Measurements from ENCODE around the gene DLX4.
A peak's percentile ranks its signal among the peaks of the same experiment; 100 is the strongest.

The DLX4 gene

DNA sequence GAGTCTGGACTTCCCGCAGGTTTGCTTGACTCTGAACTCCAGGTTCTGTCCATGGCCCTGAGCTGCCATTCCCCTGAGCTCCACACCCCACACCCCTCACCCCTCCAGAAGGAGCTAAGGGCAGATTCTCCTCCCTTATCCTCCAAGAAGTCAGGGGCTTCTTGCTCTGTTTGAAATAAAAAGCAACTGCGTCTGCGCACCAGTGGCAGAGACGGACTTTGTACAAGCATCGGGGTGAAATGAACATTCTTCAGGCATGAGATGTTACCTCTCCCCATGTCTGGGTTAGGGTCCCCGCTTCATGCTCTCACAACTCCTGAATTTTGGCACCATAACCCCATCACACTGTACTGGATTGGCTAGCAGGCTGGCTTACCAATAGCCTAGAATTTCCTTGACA, 36.1 kb upstream of the DLX4 start:
- H3K4me1 ChIP-seq, result no peaks in the 10 kb centered on the region
- no peaks in the 10 kb centered on the region for H3K36me3 ChIP-seq (replicated peaks)
- H3K9me3 ChIP-seq, result no peaks in the 10 kb centered on the region
- no peaks in the 10 kb centered on the region for H3K27me3 ChIP-seq (ENCODE audit: low read depth)
- DNase-seq (ENCODE audit: low spot score in 2 of 2), result no peak
- H3K4me3 ChIP-seq, result no peak overlapping the region
- in situ Hi-C loops (cut with MboI; ENCODE audit: low sequenced_read_pairs), result no loop called here

DNA sequence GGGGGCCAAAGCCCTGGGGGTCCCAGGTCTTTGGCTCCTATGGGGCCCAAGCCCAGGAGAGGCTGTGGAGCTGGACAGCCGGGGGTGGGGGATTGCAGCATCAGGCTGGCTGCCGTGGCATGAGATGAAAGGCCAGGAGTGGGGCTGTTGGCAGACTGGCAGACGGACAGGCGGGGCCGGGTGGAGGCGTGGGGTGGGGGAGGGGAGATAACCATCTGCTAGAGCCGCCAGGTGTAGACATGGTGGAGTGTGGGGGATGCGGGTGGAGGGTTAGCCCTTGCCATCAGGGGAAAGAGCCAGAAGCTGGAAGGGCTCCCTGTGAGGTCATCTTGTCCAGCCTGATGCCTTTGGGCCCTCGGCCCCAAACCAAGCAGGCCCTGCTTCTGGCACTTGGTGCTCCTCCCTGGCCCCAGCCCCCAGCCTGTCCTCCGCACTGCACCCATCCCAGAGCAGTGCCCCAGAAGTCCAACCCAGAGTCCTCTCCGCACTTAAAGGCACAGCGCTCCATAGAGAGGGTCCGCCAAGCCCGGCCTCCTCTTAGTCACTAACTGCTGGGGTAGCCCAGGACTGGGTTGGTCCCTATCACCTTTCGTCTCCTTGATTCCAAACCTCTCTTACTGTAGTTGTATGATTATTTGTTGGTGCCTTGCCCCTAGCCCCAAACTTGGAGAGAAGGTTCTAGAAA, 33.3 kb upstream of the DLX4 start:
- in situ Hi-C loops (cut with MboI; ENCODE audit: low sequenced_read_pairs), result no loop called here
- H3K4me1 ChIP-seq, result no peaks in the 10 kb centered on the region
- H3K27me3 ChIP-seq (ENCODE audit: low read depth), result no peaks in the 10 kb centered on the region
- DNase-seq (ENCODE audit: low spot score in 2 of 2), result no peak
- no peak overlapping the region for H3K4me3 ChIP-seq
- H3K9me3 ChIP-seq, result no peaks in the 10 kb centered on the region
- no peaks in the 10 kb centered on the region for H3K36me3 ChIP-seq (replicated peaks)

DNA sequence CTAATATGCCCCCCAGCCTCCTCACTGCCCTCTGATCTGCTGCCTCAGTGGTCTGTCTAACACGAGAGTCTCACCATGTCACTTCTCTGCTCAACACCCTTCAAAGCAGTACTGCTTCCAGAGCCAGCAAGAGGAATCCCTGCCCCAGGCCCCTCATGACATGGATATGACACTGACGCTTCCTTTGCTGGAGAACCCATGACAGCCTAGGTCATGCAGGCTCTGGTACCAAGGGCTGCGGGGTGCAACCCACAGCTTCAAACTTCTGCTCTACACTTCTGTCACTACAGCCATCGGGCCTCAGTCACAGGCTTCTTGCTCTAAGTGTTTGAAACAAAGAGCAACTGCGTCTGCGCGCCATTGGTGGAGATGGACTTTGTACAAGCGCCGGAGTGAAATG, 32.6 kb upstream of the DLX4 start:
- H3K36me3 ChIP-seq (replicated peaks), result no peaks in the 10 kb centered on the region
- H3K9me3 ChIP-seq, result no peaks in the 10 kb centered on the region
- no peaks in the 10 kb centered on the region for H3K27me3 ChIP-seq (ENCODE audit: low read depth)
- in situ Hi-C loops (cut with MboI; ENCODE audit: low sequenced_read_pairs), result no loop called here
- no peak for DNase-seq (ENCODE audit: low spot score in 2 of 2)
- H3K4me3 ChIP-seq, result no peak overlapping the region
- H3K4me1 ChIP-seq, result no peaks in the 10 kb centered on the region

DNA sequence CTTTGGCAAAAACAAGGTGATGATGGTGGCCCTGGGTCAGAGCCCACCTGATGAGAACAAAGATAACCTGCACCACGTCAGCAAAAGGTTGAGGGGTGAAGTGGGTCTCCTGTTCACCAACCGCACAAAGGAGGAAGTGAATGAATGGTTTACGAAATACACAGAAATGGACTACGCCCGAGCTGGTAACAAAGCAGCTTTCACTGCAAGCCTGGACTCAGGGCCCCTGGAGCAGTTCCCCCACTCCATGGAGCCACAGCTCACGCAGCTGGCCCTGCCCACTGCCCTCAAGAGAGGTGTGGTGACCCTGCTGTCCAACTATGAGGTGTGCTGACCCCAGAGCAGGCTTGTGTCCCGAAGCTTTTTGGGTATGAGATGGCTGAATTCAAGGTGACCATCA, 29.7 kb upstream of the DLX4 start:
- H3K4me1 ChIP-seq, result no peaks in the 10 kb centered on the region
- H3K4me3 ChIP-seq, result no peak overlapping the region
- no peak for DNase-seq (ENCODE audit: low spot score in 2 of 2)
- H3K27me3 ChIP-seq (ENCODE audit: low read depth), result no peaks in the 10 kb centered on the region
- no peaks in the 10 kb centered on the region for H3K9me3 ChIP-seq
- in situ Hi-C loops (cut with MboI; ENCODE audit: low sequenced_read_pairs), result no loop called here
- no peaks in the 10 kb centered on the region for H3K36me3 ChIP-seq (replicated peaks)

DNA sequence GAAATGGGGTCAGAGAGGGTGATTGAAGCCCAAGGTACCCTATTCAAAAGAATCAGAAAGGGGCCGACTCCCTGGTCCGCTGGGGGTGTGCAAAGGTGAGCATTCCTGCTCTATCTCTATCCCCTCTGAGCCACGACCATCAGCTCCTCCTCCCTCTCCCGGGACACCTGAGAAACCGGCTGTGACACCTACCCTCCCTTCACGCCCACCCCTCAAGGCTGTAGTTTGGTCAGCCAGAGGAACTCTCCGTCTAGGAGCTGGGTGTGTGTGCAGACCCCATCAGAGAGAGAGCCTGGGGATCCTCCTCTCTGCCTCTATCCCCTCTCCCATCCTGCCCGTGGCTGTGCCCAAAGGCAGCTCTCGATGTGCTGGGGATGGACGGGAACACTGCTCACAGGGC, 27.6 kb upstream of the DLX4 start:
- Histone ChIP-seq H3K9me3 (no peaks in the 10 kb centered on the region), H3K36me3 (replicated peaks) (no peaks in the 10 kb centered on the region), H3K27me3 (ENCODE audit: low read depth) (no peaks in the 10 kb centered on the region), H3K4me3 (no peak overlapping the region), H3K4me1 (no peaks in the 10 kb centered on the region; the same call in 1 of the 2 replicates)
- no peak for DNase-seq (ENCODE audit: low spot score in 2 of 2)
- in situ Hi-C loops (cut with MboI; ENCODE audit: low sequenced_read_pairs), result no loop called here

DNA sequence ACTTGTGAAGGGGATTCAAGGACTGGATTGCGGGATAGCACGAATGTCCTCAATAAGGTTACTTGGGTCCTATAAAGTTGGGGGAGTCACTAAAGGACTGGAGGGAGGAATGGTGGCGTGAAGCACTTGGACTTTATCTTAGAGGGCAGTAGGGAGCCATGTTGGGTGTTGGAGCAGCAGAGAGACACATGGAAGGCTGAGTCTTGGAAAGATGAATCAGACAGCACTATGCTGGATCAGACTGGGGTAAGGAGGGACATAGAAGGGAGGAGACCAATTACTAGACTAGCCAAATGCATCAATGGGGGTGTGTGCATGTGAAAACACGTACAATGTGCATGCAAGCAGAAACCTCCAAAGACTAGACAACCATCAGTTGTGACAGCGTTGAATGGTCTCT, 26.0 kb upstream of the DLX4 start:
- no peak for DNase-seq (ENCODE audit: low spot score in 2 of 2)
- H3K4me1 ChIP-seq, result no peaks in the 10 kb centered on the region; the same call in 1 of the 2 replicates
- H3K36me3 ChIP-seq (replicated peaks), result no peaks in the 10 kb centered on the region
- H3K27me3 ChIP-seq (ENCODE audit: low read depth), result no peaks in the 10 kb centered on the region
- no peak overlapping the region for H3K4me3 ChIP-seq
- in situ Hi-C loops (cut with MboI; ENCODE audit: low sequenced_read_pairs), result no loop called here
- H3K9me3 ChIP-seq, result no peaks in the 10 kb centered on the region

DNA sequence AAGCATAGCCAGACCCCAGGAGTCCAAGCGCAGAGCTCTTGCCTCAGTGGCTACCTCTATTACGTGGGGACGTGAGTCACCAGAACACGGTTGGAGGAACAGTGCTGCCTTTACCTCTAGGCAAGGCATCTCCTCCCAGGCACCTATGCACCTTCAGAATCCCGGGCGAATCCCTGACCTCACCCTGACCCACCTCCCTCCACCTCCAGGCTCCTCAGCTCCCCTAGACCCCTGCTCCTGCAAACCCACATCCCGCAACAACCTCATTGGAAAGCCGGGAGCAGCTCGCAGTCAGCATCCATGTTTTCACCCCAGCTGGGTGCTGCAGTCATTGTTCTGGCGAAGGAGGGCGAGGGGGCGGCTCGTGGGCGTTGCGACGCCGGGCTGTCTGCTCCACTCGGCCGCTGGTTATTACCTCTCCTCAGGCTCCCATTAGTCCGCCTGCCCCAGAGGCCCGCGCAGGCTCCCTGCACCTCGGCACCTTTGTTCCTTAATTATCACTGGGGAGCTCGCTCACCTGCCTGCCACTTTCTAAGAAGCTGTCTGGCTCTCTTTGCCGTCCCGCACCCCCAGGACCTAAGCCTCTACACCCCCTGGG, 24.6 kb upstream of the DLX4 start:
- no peaks in the 10 kb centered on the region for H3K9me3 ChIP-seq
- DNase-seq (ENCODE audit: low spot score in 2 of 2), result peak in 1 of 2 experiments; percentile 13
- H3K36me3 ChIP-seq (replicated peaks), result no peaks in the 10 kb centered on the region
- H3K4me1 ChIP-seq, result no peaks in the 10 kb centered on the region; the same call in 1 of the 2 replicates
- no peaks in the 10 kb centered on the region for H3K27me3 ChIP-seq (ENCODE audit: low read depth)
- in situ Hi-C loops (cut with MboI; ENCODE audit: low sequenced_read_pairs), result no loop called here
- no peak overlapping the region for H3K4me3 ChIP-seq

DNA sequence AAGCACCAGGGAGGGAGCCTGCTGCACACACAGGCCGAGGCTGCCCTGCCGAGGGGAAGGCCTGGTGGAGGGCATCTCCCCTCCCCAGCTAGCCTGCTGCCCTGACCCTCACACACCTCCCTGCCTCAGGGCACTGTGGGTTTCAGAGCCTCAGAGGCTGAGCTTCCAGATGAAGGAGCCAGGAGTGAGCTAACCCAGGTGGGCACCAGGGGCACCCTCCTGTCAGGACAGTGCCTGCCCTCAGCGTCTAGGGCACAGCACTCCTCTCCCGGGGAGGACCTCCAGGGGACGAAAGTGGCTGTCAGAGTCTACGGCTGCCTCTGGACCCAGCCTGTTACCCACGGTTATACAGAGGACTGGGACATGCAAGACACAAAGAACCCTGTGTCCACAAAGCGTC, 22.8 kb upstream of the DLX4 start:
- H3K27me3 ChIP-seq (ENCODE audit: low read depth), result no peaks in the 10 kb centered on the region
- DNase-seq (ENCODE audit: low spot score in 2 of 2), result no peak
- in situ Hi-C loops (cut with MboI; ENCODE audit: low sequenced_read_pairs), result no loop called here

DNA sequence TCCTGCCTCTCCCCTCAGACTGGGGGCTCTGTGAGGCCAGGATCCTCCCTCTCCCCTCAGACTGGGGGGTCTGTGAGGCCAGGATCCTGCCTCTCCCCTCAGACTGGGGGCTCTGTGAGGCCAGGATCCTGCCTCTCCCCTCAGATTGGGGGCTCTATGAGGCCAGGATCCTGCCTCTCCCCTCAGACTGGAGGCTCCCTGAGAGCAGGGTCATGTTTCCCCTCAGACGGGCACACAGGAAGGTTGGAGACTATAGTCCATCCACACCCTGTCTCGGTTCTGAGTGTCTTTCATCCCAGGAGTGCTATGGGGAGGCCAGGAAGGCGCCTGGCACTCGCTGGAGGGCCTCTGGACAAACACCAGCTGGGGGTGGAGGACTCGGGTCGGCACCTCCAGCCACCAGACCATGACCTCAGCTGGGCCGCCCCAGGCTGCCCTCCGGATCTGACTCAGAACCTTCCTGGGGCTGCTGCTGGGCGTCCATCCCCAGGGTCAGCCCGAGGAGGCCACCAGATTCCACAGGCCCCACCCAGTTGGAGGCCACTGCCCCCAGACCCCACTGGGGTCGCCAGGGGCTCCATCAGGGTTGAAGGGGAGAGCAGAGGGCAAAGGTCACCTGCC, 21.9 kb upstream of the DLX4 start:
- H3K9me3 ChIP-seq, result no peaks in the 10 kb centered on the region
- no peaks in the 10 kb centered on the region; the same call in 1 of the 2 replicates for H3K4me1 ChIP-seq
- H3K36me3 ChIP-seq (replicated peaks), result no peaks in the 10 kb centered on the region
- DNase-seq (ENCODE audit: low spot score in 2 of 2), result no peak
- in situ Hi-C loops (cut with MboI; ENCODE audit: low sequenced_read_pairs), result no loop called here
- no peak overlapping the region for H3K4me3 ChIP-seq
- no peaks in the 10 kb centered on the region for H3K27me3 ChIP-seq (ENCODE audit: low read depth)

More for the DNA sequence above, 22.8 kb upstream of the DLX4 start:
- H3K4me3 ChIP-seq, result no peak overlapping the region
- no peaks in the 10 kb centered on the region; the same call in 1 of the 2 replicates for H3K4me1 ChIP-seq
- H3K36me3 ChIP-seq (replicated peaks), result no peaks in the 10 kb centered on the region
- no peaks in the 10 kb centered on the region for H3K9me3 ChIP-seq

DNA sequence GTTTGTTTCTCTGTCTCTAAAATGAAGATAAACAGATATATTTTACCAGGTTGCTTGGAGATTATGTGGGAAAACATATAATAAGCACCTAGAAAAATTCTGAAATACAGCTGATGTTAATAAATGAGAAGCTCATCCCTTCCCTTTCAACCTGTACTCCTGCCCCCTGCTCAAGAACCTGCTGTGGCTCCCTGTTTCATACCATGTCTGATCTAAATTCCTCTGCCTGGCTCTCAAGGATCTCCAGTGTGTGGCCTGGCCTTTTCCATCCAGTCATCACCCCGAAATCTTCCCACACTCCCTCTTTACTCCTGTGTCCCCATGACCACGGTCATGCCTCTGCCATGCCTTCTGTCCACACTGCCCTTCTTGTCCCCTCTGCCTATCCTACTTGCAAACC, 19.4 kb upstream of the DLX4 start:
- H3K36me3 ChIP-seq (replicated peaks), result no peaks in the 10 kb centered on the region
- no peaks in the 10 kb centered on the region for H3K27me3 ChIP-seq (ENCODE audit: low read depth)
- no peak for DNase-seq (ENCODE audit: low spot score in 2 of 2)
- in situ Hi-C loops (cut with MboI; ENCODE audit: low sequenced_read_pairs), result no loop called here
- H3K9me3 ChIP-seq, result no peaks in the 10 kb centered on the region
- no peaks in the 10 kb centered on the region; the same call in 1 of the 2 replicates for H3K4me1 ChIP-seq
- H3K4me3 ChIP-seq, result no peak overlapping the region

DNA sequence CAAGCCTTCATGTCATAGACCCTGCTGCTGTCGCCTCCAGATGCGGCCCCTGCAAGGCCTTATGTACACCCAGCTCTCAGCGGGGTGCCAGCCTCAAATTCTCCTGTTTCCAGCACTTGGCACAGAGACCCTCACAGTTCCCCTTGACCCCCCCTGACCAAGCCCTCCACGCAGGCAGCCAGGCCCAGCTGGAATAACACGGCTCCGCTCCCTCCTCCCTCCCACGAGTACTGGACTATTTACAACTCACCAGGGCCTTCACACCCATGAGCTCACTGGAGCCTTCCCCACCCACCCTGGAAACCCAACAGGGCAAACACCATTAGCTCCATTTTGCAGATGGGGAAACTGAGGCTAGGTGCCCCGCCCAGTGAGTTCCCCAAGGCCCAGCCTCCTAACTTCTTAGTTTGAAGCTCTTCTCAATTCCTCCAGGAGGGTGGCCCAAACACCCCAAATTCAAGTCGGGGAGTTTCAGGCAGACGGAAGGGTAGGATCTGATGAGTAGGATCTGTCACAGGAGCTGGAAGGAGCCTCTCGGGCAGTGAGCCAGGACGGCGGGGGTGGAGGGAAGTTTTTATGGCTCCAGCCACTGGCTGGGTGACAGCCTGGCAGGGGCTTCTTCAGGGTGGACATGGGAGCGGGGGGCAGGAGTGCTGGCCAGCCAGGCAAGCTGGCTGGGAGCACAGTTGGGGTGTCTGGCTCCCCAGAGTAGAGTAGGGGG, 17.5 kb upstream of the DLX4 start:
- Histone ChIP-seq H3K9me3 (no peaks in the 10 kb centered on the region), H3K4me3 (no peak overlapping the region), H3K4me1 (no peaks in the 10 kb centered on the region), H3K27me3 (ENCODE audit: low read depth) (no peaks in the 10 kb centered on the region), H3K36me3 (replicated peaks) (no peaks in the 10 kb centered on the region)
- in situ Hi-C loops (cut with MboI; ENCODE audit: low sequenced_read_pairs), result no loop called here
- DNase-seq (ENCODE audit: low spot score in 2 of 2), result no peak

DNA sequence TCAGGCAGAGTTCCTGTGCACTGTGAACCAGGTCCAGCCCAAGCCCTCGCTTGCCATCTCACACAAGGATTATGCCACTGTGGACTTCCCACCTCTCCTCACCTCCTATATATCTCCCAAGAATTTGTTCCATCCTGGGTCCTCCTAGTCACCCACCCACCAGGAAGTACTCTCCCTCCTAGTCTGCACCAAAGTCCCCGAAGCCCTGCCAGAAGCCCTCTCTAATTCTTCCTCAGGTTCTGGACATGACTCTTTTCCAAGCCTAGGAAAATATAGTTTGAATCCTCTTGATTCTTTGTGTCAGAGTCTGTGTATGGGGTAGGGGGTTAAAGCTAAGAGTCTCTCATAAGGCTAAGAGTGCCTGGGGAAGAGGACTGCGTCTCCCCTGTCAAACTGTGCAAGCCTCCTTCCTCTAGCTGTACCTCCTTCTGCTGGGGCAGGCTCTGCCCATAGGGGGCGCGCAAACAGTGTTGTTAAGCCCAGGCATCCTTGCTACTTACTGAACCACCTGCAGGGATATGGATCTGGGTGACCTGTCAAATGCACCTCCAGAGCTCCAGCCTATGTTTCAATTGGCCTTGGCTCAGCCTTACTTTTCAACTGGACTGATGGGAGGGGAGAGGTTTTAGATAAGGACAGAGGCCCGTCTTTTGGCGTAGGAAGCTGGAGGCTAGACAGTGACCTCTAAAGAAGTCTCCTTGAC, 16.6 kb upstream of the DLX4 start:
- in situ Hi-C loops (cut with MboI; ENCODE audit: low sequenced_read_pairs), result no loop called here
- no peaks in the 10 kb centered on the region for H3K36me3 ChIP-seq (replicated peaks)
- H3K4me1 ChIP-seq, result no peaks in the 10 kb centered on the region
- no peak overlapping the region for H3K4me3 ChIP-seq
- no peaks in the 10 kb centered on the region for H3K9me3 ChIP-seq
- DNase-seq (ENCODE audit: low spot score in 2 of 2), result peak; percentile 68 to 93
- no peaks in the 10 kb centered on the region for H3K27me3 ChIP-seq (ENCODE audit: low read depth)

DNA sequence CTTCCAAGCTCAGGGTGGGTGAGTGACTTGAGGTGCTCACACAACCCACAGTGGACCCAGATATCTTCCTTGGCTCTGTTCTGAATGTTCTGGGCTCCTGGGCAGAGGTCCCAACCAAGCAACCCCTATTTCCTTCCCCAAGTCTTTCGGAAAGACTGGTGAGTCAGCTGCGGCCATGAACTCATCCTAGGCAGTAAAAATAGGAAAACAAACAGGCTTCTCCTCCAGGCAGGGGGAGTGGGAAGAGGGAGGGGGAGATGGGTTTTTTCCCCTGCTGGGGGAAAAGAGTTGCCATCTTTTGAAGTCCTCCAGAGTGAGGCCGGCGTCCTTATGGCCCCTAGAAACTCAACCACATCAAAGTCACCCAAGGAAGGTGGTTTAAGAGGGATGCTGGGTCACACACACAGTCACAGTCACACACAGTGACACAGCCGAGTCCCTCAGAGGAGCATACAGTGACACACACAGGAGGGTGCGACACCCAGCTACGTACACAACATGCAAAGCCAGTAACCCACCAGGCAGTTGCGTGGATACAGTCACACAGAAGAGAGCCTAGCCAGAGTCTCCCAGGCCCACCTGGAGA, 16.0 kb upstream of the DLX4 start:
- in situ Hi-C loops (cut with MboI; ENCODE audit: low sequenced_read_pairs), result no loop called here
- no peak overlapping the region for H3K4me3 ChIP-seq
- DNase-seq (ENCODE audit: low spot score in 2 of 2), result no peak
- H3K9me3 ChIP-seq, result no peaks in the 10 kb centered on the region
- no peaks in the 10 kb centered on the region for H3K36me3 ChIP-seq (replicated peaks)
- H3K27me3 ChIP-seq (ENCODE audit: low read depth), result no peaks in the 10 kb centered on the region
- no peaks in the 10 kb centered on the region for H3K4me1 ChIP-seq

Data from HAP-1 (cell line).